GM18858 (cell line): ENCODE results near the gene TTLL3.
"Not testable (repeated sequence)": the region's sequence is repeated elsewhere in the genome, so short reads cannot be mapped to it uniquely, and the experiment has no call there.

ENCODE experiments used
- ATAC-seq: cut with Tn5 transposase; IDR thresholded peaks from one replicate; pipeline ENCODE4 v1.9.1; 2021; ENCODE audit not compliant: unreplicated experiment

TTLL3 gene

DNA sequence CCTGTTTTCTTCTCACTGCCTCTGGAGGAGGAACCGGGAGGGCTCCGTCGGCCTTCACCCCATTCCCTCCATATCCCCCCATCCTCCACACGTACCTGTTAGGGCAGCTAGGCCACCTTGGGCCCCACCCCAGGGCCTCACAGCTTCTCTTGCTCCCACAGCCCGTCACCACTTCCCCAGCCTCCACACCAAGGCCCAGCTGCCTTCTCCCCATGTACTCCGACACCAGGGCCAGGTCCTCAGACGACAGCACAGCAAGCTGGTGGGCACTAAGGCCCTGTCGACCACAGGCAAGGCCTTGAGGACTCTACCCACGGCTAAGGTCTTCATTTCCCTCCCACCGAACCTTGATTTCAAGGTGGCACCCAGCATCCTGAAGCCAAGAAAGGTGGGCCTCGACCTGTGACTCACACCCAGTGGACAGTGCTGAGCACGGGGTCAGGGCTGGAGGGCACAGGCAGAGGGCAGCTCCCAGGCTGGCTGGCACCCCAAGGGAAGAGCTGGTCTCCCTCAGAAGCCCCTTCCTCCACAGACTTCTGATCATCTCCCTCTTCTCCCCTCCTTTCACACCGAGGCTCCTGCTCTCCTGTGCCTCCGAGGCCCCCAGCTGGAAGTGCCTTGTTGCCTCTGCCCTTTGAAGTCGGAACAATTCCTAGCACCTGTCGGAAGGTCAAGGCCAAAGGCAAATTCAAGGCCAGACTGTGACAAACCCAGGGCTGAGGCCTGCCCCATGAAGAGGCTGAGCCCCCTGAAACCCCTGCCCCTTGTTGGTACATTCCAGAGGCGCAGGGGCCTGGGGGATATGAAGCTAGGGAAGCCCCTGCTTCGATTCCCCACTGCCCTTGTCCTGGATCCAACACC, 24.7 kb downstream of the TTLL3 start:
- ATAC-seq: no peak

DNA sequence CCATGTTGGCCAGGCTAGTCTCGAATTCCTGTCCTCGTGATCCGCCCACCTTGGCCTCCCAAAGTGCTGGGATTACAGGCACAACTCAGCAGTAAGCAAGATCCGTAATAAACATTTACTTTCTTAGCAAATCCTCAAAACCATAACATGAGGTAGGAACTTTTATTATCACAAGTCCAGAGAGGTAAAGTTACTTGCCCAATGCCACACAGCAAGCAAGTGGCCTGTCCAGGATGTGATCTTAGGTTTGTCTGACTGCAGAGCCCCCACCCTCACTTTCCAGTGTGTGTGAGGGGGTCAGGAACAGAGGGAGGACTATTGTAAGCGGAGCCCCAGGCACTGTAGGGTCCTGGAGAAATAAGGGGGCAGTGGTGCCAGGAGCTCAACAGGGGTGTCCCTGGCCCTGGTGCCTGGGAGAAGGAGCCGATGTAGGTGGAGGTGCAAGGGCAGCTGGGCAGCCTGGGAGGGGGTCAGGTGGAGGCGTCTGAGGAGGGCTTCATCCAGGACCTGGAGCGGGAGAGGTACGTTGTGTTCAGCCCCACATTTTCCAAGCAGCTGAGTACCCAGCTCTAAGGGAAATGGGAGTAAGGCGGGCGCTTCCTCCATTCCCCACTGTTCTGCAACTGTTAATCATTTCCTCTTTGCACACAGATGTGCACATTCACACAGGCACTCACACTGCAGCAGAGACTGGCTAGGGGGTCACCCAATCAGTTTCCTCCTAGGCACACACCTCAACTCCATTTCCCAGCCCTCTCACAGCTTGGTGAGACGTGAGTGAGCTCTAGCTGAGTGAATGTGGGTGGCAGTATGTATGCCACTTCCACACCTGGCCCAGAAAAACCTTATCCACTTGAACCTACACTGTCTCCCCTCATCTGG, 27.9 kb downstream of the TTLL3 start:
- no peak for ATAC-seq

DNA sequence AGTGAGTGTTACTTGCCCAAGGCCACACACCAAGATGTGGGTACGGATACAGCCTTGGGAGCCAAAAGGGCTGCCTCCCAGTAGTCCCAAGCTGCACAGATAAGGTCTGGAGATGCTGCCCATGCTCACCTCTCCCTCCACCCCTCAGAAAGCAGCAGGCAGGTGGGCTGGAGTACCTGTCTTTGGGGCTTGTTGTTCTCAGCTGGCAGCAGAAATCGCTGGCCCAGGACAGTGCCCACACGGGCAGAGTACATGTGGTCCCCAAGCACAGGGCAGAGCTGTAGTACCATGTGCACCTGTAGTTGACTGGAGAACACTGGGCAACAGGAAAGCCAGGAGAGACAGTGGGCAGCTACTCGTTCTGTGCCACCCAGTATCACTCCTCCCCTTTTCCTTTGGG, 28.8 kb downstream of the TTLL3 start:
- ATAC-seq: no peak

DNA sequence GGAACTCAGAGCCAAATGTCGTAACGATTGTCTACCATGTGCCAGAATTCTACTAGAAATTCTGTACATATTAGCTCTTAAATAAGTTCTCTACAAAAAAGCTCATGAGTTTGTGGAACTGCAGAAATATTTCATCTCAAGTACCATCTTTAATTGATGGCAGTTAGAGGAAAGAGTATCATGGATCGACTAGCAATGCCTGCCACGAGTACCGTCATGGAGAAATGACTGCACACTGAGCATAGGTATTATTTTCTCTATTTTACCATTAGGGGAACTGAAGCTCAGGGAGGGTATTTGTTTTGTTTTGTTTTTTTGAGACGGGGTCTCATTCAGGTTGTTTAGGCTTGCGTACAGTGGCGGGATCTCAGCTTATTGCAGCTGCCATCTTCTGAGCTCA, 31.0 kb downstream of the TTLL3 start:
- ATAC-seq: no peak

DNA sequence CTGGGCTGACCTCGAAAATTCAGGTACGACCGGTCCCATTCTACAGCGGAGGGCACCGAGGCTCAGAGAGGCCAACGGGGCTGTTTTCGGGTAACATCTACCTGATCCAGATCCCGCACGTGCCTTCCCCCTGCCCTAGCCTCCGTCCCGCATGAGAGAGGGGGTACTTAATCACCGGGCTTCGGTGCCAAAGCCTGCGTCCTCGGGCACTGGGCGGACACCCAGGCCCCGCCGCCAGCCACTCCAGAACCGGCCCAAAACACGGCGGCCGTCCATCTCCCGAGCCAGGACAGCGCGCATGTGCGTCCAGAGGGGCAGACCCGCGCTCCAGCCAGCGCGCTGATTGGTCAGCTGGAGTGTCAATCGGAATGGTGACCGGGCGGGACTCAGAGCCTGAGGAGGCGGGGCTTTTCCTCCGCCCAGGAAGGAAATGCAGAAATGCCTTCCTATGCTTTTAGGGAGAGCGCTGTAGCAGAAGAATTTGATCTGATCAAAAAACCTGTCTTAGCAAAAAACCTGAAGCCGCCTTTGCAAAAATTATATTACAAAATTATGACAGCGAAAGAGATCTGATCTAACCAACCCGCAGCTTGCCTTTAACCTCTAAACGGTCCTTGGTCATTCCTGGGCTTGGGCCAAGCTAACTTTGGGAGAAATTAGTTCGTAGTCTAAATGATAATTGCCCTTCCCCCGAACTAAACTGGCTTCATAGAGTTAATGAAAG, 33.8 kb downstream of the TTLL3 start, which contains the start of gene RPUSD3:
Gene RPUSD3 (minus strand): TSS at position 294 of the 724 bp plus-strand sequence. CDS start 18 bp downstream, at position 276.
- peak; percentile 95 for ATAC-seq

DNA sequence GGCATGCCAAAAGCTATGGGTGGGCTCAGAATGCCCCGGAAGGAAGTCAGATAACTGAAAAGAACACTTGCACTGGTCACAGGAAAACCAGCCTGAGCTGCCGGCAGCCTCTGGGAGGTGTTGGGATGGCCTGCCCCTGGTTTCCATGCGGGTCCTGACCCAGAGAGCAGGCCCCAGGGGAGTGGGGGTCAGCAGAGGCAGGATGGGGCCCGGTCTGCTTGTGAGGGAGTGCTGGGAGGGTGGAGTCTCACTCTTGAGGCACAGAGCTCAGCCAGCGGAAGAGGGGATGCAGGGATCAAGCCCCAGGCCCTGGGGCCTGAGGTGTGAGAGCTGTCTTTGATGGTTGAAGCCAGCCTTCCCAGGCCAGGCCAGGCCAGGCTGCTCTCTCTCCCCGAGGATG, 36.2 kb downstream of the TTLL3 start:
- ATAC-seq: no peak

DNA sequence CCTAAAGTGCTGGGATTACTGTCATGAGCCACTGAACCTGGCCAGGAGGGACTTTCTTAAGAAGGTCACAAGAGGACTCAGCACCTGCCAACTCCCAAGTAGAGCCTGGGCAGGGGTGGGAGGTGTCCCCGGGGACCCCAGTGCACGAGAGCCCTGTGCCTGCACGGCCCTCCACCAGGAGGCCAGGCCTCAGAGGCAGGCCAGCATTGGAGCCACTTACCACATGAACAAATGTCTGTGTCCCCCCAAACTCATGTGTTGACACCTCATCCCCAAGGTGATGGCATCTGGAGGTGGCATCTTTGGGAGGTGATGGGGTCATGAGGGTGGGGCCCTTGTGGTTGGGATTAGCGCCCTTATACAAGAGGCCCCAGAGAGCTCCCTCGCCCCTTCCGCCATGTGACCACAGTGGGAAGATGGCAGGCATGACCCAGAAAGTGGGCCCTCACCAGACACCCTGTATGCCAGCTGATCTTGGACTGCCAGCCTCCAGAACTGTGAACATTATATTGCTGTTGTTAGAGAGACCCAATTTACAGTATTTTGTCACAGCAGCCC, 36.9 kb downstream of the TTLL3 start:
- ATAC-seq: no peak

DNA sequence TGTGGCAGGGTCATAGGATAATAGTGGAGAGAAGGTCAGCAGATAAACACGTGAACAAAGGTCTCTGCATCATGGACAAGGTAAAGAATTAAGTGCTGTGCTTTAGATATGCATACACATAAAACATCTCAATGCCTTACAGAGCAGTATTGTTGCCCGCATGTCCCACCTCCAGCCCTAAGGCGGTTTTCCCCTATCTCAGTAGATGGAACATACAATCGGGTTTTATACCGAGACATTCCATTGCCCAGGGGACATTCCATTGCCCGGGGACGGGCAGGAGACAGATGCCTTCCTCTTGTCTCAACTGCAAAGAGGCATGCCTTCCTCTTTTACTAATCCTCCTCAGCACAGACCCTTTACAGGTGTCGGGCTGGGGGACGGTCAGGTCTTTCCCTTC, 37.8 kb downstream of the TTLL3 start:
- not testable (repeated sequence) for ATAC-seq

DNA sequence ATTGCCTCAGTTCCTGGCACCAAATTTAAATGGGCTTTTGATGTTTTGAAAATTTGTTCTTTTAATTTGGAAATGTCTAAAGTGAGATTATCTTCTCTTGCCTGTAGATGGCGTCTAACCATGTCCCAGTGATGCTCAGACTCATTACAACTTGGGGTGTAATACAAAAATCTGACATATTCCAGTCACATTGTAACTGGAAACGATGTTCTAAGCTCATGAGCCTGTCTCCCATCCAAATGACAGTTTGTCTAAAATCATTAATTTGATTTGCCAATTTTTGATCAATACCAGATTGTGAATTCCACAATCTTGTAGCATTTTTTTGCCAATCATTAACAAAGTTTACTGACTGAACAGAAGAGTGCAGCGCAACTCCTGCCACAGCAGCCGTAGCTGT, 38.8 kb downstream of the TTLL3 start:
- ATAC-seq: not testable (repeated sequence)

DNA sequence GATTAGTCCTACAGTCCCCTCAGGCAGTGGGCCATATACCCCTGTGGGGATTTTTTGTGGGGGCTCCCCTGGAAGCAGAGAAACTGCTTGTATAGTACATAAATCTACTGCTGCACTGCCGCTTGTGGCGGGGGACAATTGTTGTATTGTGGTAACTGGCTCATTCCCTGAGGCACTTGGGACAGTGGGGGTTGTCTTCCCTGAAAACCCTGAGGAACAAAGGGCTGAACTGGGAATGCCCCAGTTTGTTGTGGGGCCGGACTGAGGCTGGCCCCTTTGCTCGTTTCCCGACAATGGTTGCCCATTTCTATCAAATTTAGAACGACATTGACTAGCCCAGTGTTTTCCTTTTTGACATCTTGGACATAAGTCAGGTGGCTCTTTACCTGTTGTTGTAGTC, 41.3 kb downstream of the TTLL3 start:
- not testable (repeated sequence) for ATAC-seq

DNA sequence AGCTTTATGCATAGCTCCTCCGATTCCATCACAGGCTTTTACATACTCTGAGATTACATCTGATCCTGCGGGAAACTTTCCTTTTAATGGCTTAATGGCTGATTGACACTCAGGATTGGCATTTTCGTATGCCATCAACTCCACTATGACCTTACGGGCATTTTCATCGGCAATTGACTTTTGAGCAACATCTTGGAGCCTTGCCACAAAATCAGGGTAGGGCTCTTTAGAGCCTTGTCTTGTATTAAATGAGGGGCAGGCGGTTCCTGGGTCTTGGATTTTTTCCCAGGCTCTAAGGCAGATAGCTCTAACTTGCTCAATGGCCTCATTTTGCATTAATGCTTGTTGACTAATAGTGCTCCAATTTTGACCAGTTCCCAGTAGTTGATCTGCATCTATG, 41.9 kb downstream of the TTLL3 start:
- ATAC-seq: not testable (repeated sequence)

DNA sequence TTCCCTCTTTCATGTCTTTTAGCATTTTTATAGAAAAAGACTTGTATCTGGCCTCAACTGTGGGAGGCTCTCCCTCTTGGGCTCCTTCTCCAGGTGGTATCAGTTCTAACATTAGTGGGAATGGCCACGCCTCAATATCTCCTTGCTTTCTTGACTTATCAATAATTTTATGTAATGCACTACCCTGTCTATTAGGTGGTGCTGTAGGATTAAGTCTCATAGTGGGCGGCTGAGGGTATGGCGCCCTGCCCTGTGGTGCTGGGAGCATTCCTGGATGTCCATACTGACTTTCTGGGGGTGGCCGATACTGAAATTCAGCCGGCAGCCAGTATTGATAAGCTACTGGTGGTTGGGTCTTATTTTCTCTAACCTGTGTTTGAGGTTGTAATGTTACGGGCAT, 42.5 kb downstream of the TTLL3 start:
- no peak for ATAC-seq

DNA sequence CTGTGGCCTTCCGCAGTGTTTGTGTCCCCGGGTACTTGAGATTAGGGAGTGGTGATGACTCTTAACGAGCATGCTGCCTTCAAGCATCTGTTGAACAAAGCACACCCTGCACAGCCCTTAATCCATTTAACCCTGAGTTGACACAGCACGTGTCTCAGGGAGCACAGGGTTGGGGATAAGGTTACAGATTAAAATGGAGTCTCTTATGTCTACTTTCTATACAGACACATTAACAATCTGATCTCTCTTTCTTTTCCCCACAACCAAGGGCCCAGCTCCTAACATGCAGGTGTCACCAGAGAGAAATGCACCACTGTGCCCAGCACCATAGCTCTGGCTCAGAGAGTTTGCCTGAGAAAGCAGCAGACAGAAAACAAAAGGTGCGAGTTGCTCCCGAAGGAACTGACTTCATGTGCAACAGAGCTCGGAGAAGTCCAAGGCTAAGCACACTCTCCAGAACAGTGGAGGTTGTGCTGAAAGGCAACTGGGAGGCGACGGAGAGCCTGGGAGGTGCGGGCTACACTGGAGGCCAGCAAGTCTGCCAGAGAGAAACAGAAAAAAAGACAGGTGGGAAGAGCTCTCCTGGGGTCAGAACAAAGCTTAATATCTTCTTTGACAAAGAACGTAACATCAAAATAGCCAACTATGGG, 44.4 kb downstream of the TTLL3 start:
- not testable (repeated sequence) for ATAC-seq

DNA sequence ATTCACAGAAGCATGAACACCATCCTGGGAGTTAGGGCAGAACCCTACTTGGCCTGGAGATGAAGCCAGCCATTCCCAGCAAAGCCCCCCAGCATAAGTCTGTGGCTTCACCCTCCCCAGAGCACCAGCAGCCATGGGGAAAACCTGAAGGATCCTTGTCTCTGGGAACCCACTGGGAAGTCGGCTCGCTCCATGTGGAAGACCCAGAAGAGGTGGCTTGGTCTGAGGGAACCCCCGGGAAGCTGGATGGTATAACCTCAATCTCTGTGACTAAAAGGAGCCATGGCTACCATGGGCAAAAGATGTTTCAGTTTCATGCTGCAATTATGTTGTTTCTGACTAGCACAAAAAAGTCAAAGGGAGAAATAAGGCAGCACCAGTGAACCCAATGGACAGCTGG, 45.5 kb downstream of the TTLL3 start:
- ATAC-seq: no peak

DNA sequence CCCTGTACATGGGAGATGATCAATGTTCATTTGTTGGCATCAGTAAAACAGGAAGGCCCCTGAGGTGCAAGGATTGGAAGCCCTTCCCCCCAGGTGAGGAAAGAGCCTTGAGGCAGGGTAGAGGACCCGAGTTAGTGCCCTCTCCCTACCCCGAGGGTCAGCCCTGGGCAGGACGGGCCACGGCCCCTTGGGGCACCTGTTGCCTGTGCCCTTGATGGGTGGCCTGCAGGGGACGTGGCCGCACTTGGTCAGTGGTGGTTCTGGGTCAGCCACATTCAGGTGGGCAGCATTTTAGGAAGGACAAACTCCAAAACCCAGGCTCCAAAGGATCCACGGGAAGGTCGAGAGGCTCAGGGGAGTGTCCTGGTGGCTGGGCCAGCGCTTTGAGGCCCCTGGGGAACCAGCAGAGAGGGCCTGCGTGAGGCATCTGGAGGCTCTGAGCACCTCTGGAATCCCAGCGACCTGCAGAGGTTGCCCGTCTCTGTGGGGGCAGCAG, 49.5 kb downstream of the TTLL3 start:
- ATAC-seq: no peak

DNA sequence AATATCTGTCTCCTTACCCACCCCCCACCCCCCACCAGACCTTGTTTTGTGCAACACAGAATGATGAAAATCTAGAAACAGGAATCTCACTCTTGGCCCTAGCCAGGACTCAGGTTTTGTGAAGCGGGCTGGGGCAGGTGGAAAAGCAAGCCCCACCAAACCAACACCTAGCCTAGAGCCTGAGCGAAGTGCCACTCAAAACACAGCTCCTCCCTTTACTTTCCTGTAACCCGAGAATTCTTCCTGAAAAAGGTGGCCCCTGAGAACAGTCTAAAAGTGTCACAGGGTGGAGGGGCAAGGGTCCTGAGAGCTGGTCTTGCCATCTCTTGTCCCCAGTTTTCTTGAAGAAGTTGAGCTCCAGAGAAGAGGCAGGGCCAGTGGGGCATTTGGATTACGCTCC, 51.1 kb downstream of the TTLL3 start:
- ATAC-seq: no peak

DNA sequence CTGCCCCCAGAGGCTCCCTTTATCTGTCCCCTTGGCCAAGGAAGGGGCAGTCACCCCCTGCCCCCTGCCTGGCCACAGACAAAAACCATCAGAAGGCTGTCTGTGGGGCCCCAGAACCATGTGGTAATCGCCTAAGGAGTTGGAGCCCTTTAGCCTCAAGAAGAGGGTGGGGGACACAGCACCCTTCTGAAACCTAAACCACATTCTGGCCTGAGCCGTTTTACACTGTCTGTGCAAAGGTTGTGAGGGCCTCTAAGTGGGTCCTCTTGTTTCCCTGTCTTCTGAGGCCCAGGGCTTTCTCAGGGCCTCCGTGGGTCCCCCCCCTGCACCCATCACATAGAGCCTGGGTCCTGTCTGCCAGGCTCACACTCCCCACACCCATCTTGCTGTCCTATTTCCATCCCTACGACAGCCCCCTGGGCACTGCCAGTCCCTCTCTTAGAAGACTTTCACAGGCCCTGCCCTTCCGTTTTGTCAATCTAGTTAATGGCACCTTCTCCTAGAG, 51.6 kb downstream of the TTLL3 start:
- no peak for ATAC-seq

DNA sequence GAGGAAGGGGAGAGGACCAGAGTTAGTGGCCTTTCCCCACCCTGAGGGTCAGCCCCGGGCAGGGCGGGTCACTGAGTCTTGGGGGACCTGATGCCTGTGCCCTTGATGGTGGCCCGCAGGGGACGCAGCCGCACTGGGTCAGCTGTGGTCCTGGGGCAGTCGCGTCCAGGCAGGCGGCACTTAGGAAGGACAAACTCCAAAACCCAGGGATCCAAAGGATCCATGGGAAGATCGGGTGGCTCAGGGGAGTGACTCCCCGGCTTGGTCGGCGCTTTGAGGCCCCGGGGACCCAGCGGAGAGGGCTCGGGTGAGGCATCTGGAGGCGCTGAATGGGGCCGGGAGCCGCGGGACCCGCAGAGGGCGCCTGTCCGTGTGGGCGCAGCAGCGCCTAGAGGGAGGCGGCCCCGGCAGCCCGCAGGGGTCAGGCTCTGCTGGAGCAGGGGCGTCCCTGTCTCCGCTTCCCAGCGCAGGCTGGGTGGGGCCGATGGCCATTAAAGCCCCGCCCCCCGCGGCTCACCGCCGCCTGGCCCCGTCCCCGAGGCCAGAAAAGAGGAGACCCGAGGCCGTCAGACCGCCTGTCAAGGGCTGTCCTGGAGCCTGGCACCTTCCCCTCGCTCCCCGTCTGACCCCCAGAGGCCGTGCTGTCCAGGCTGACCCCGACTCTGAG, 52.5 kb downstream of the TTLL3 start:
- no peak for ATAC-seq

DNA sequence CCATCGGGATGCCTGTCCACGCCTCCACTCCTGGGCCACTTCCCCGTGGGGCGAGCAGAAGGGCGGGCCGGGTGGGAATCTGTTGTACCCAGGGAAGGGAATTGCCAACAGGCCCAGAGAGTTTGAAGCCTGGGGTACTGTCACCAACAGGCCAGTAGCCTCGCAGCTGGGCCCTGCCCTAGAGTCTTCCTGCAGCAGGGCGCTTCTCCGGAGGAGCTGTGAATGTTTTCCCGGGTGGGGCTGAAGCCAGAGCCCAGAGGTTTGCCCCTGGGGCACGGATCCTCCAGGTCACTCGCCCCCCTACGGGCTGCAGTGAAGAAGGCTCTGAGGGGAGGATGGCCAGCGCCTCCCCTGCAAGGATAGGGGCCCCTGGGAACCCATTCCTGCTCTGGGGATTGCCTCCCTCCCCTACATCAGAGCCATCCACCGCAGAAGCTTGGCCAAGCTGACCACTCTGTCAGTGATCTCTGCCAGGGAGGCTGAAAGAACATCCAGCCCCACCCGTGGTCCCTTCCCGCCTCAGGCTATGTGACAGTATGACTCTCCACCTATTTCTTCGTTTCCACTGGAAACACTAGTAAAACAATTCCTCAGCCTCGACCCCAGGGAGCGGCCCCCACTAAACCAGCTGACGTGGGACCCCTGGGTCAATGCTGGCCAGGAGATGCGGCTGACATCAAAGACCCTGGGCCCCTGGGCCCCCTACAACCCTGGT, 53.2 kb downstream of the TTLL3 start:
- no peak for ATAC-seq
